WI38 (cell line): Measurements from ENCODE around the gene AGPS.

Experiments used
- H3K4me3 ChIP-seq: 2 replicates; pipeline ENCODE4 v1.5.1; 2011; ENCODE audit warnings: low read depth, mild to moderate bottlenecking, control low read depth, low read length
- CTCF ChIP-seq: IDR thresholded peaks from 2 replicates; pipeline ENCODE4 v1.5.1; 2012; ENCODE audit warnings: low read depth, mild to moderate bottlenecking, control low read depth, low read length

The AGPS gene

GRCh38 chr2:177568390-177568789 is 175.8 kb downstream of the AGPS start:
- H3K4me3 ChIP-seq = no peak overlapping the region
- no peak for TF ChIP-seq CTCF

GRCh38 chr2:177568893-177569292 is 176.3 kb downstream of the AGPS start:
- TF ChIP-seq CTCF = no peak
- no peak overlapping the region for H3K4me3 ChIP-seq

- TF ChIP-seq CTCF = no peak
- H3K4me3 ChIP-seq = no peak overlapping the region
These were observed 179.7 kb downstream of the AGPS start for GRCh38 chr2:177572236-177572671.

GRCh38 chr2:177573120-177573519 is 180.5 kb downstream of the AGPS start:
- TF ChIP-seq CTCF = no peak
- H3K4me3 ChIP-seq = no peak overlapping the region

- no peak overlapping the region for H3K4me3 ChIP-seq
- TF ChIP-seq CTCF = no peak
These were observed 181.8 kb downstream of the AGPS start for GRCh38 chr2:177574356-177574755.

- no peak overlapping the region for H3K4me3 ChIP-seq
- TF ChIP-seq CTCF = no peak
These were observed 182.8 kb downstream of the AGPS start for GRCh38 chr2:177575358-177575757.

GRCh38 chr2:177577075-177577474 is 184.5 kb downstream of the AGPS start:
- no peak for TF ChIP-seq CTCF
- no peak overlapping the region for H3K4me3 ChIP-seq
